HG03139 (cell line): ENCODE results near the gene PTGES2.
A peak's percentile ranks its signal among the peaks of the same experiment; 100 is the strongest.
"Not testable (repeated sequence)": the region's sequence is repeated elsewhere in the genome, so short reads cannot be mapped to it uniquely, and the experiment has no call there.

Experiments
- ATAC-seq: cut with Tn5 transposase; IDR thresholded peaks from one replicate; pipeline ENCODE4 v1.9.1; 2021; ENCODE audit not compliant: unreplicated experiment

The PTGES2 gene

GRCh38 chr9:128136816-128137793, 9.6 kb upstream of the PTGES2 start:
- no peak for ATAC-seq

- not testable (repeated sequence) for ATAC-seq
Measured at GRCh38 chr9:128135561-128135960, 8.0 kb upstream of the PTGES2 start.

DNA sequence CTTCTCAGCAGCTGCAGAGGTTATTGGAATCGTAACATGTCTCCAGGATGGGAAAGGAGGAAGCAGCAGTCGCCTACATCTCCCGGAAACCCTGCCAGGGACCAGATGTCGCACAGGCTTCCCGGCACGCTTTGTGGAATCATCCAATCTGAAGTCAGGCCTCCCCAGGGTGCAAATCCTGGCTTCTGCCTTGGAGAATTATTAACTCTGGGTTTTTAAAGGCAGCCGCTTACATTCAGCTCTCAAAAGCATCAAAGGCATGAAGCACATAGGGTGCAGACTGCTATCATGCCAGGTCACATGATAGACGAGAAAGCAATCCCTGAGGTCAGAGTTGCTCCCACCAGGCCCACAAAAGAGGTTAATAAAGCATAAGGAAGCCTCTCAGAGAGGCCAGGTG, 4.6 kb upstream of the PTGES2 start:
- not testable (repeated sequence) for ATAC-seq

GRCh38 chr9:128131346-128131745, 3.8 kb upstream of the PTGES2 start:
- ATAC-seq = not testable (repeated sequence)

DNA sequence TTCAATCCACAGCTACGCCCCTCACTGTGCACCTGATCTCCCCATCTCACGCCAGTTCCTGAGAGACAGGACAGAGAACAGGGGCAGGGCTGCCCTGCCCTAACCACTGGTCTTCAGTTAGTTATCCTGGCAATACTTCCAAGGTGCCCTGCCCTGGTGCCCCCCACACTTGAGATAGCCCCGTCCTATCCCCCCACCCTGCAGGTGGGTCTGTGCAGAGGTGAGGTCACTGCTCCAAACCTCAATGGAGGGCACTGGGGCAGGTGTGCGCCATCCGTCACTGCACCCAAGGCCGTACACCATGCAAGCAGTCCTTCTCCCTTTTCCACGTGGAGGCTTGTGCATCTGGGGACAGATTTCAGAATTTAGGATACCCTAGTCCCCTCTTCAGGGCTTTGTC, 3.1 kb upstream of the PTGES2 start:
- not testable (repeated sequence) for ATAC-seq

DNA sequence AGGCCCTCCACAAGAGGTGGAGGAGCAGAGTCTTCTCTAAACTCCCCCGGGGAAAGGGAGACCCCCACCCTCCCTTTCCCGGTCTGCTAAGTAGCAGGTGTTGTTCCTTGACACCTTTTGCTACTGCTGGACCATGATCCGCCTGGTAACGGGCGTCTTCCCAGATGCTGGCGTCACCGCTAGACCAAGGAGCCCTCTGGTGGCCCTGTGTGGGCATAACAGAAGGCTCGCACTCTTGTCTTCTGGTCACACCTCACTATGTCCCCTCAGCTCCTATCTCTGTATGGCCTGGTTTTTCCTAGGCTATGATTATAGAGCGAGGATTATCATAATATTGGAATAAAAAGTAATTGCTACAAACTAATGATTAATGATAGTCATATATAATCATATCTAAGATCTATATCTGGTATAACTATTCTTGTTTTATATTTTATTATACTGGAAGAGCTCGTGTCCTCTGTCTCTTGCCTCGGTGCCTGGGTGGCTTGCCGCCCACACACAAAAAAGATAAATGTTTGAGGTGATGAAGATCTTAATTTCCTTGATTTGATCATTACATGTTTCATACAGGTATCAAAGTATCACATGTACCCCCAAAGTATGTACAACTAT, 2.6 kb upstream of the PTGES2 start:
- ATAC-seq = not testable (repeated sequence)

GRCh38 chr9:128128836-128129590, 1.5 kb upstream of the PTGES2 start:
- ATAC-seq = no peak

DNA sequence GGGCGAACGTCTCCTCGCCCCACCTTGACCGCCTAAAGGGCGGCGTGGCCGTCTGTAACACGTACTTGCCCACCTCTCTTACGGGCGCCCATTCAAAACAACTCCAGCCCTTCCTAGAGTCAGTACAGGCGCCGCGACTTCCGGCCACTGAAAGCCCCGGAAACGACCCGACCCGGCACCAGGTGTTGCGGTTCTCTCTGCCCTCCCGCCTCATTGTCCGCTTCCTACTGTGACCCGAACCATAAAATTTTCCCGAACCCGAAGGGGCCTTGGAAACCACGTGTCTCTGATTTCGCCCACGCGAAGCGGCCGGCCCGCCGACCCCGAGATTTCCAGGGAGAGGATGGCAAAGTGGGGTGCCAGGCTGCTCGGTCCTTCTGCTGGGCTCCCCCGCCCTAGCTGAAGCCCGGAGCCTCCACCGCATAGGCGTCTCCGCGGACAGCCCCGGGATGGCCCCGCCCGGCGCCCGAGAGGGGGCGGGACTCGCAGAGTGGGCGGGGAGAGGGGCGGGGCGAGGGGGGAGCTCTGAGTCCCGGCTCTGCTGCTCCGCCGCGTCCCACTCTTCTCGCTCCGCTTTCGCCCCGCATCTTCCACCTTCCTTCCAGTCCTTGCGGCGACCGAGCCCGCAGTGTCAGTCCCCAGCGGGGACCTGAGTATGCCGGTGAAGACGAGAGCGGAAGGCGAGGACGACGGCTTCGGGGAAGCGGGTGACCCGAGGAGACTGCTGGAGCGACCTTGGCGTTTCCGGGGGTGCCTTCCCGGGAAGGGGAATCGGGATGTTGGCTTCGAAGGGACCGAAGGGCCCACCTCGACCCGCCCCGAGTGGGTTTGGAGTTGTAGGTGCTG, 684 bp upstream of the PTGES2 start:
- ATAC-seq = peak; percentile 57

DNA sequence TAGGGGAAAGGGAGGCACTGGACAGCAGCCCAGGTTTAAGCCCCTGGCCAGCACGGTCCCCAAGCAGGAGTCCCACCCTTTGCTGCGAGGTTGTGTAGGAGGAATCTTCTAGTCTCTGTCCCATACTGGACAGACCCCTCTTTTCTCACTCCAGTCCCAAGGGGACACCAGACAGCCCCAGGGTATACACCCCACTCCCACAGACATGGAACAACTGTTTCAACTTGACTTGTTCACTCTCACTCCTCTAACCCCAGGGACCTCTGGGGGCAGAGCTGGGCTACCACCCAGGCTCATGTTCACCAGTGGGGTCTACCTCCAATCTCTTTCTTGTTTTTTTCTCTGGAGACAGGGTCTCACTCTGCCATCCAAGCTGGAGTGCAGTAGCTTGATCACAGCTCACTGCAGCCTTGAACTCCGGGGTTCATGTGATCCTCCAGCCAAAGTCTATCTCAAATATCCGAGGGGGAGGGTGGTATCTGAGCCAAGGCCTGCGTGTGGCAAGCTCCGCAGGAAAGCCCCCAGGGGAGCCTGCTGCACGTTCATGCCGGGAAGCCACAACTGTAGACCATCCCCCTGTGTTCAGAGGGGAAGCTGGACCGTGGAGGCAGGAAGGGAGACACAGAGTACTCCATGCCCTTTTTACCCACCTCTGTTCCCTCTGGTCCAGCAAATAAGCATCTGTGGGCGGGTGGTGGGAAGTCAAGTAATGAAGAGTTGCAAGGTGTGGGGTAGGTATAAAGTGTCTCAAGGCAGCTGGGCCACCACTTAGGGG, 1.8 kb downstream of the PTGES2 start:
- no peak for ATAC-seq

- ATAC-seq = no peak
Measured at GRCh38 chr9:128124873-128125579, 2.5 kb downstream of the PTGES2 start.

DNA sequence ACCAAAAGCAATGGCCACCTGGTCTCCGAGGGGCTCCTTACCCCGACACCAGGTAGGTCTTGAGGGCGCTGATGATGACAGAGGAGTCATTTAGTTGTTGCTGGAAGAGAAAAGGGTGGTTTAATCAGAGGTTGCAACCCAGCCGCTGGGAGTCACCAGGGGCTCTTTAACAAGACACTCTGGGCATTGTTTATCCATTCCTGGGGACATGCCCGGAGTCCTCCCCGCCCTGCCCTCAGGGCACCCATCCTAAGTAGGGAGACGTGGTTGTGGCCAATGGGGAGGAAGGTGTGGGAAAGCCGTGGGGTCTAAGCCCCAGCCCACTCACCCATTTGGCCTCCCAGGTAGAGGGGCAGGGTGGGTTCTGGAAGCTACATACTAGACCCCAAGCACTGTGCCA, 3.1 kb downstream of the PTGES2 start:
- no peak for ATAC-seq

GRCh38 chr9:128123451-128124080, 4.0 kb downstream of the PTGES2 start:
- no peak for ATAC-seq

- no peak for ATAC-seq
Measured at GRCh38 chr9:128122809-128123175, 4.7 kb downstream of the PTGES2 start.

GRCh38 chr9:128121924-128122808, 5.4 kb downstream of the PTGES2 start:
- ATAC-seq = no peak

- no peak for ATAC-seq
Measured at GRCh38 chr9:128121466-128121810, 6.1 kb downstream of the PTGES2 start.

DNA sequence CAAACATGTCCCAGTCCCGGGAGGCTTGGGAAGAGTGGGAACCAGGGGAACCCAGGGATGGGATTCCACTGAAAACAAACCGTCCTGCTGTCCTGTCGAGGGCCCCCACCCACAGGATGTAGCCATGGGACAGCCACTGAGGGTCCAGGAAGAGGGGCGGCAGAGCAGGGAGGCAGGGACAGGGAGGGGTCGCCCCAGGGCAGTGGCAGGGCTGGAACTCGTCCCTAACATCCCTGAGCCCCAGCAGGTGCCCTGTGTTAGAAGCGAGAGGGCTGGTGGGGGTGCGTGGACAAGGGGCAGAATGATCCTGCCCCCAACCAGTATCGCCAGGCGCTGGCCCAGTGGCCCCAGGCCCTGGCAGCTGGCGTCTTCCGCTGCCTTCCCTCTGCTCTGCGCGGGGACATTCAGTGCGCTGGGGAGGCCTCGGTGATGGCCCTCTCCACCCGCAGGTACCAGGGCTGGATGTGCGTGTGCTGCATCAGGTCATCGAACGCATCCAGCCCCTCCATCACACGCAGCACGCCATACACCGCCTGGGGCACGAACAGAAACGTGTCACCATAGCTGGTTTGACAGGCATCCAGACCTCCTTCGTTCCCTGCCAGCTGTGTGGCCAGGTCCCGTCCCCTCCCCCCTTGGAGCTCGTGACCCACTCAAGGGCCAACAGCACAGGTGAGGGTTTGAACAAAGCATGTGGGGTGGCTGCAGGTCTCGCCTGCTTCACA, 6.6 kb downstream of the PTGES2 start:
- ATAC-seq = no peak

- ATAC-seq = no peak
Measured at GRCh38 chr9:128120061-128120740, 7.3 kb downstream of the PTGES2 start.
